G401 (cell line): ENCODE data around the gene OBSCN. TPM values are rescaled to one million over a fixed set of nuclear protein-coding genes. Genes with fewer than 3 reads are reported as not detected.

Source experiments
- DNase-seq: peaks from one replicate; pipeline ENCODE4 v3.0.0-alpha.2; 2015; ENCODE audit warnings: low spot score
- in situ Hi-C: cut with HindIII; loops from 2 replicates; pipeline ENCODE4 v1.10.0; 2016; ENCODE audit warnings: low sequenced_read_pairs, mixed read lengths
- total RNA-seq: library from RNA; depleted of rRNA; stranded (reverse); fragments of >200 nt; shearing (Covaris generic); gene quantifications from 2 replicates; pipeline ENCODE4 v1.2.3, GENCODE V29; 2014

Gene OBSCN
- total RNA-seq, 1 experiment from 2014 or later, result 7.3 TPM

DNA sequence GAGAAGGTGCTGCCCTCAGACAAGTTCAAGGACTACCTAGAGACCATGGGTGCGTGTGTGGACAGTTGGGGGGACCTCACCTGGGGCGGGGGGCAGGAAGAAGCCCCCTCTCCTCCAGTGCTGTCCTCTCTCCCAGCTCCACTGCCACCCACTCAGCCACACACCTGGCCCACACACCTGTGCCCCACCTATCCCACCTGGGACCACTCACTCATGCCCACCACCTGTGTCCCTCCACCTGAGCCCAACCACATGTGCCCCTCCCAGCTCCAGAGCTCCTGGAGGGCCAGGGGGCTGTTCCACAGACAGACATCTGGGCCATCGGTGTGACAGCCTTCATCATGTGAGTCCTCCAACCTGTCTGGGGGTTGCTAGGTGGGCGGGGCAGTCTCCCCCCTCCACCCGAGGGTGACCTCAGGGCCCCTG, 169.8 kb downstream of the OBSCN start:
- DNase-seq, result no peak
- in situ Hi-C loops, result no loop called here

DNA sequence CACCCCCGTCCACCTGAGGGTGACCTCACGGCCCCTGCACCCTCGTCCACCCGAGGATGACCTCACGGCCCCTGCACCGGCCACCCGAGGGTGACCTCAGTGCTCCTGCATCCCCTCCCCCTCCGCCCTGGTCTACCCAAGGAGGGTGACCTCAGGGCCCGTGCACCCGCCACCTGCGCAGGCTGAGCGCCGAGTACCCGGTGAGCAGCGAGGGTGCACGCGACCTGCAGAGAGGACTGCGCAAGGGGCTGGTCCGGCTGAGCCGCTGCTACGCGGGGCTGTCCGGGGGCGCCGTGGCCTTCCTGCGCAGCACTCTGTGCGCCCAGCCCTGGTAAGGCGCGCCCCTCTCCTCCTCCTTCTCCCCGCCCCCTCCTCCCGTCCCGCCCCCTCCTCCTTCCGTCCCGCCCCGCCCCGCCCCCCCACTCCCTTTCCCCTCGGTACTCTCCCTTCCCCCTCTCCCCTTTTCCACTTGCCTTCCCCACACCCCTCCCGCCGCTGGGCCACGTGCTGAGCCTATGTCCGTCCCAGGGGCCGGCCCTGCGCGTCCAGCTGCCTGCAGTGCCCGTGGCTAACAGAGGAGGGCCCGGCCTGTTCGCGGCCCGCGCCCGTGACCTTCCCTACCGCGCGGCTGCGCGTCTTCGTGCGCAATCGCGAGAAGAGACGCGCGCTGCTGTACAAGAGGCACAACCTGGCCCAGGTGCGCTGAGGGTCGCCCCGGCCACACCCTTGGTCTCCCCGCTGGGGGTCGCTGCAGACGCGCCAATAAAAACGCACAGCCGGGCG, 170.4 kb downstream of the OBSCN start:
- DNase-seq, result peak; percentile 61
- in situ Hi-C loops, result no loop called here

DNA sequence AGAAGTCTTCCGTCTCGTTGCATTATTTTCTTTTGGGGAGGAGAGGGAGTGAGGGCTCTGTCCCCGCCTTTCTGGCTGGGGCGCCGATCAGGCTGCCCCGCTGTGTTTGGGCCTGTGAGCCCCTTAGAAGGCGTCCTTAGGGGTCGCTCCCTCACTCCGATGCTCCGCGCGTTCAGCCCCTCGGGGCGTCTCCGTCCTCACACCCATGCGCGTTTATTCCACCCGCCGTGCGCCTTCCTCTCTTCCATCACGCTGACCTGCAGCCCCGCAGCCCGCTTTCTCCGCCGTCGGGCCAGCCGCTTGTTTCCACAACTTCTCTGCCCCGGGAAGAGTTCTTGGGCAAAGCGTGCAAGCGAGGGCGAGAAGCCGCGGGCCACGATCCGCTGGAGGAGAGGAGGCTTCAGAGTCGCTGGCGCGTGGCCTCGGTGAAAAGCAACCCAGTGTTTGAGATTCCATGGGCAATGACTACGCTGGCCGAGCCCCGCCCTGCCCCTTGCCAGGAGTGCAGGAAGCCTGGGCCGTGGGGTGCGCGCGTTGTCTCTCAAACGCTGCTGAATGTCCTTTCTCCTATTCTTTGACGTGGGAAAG, 171.1 kb downstream of the OBSCN start:
- in situ Hi-C loops, result no loop called here

DNA sequence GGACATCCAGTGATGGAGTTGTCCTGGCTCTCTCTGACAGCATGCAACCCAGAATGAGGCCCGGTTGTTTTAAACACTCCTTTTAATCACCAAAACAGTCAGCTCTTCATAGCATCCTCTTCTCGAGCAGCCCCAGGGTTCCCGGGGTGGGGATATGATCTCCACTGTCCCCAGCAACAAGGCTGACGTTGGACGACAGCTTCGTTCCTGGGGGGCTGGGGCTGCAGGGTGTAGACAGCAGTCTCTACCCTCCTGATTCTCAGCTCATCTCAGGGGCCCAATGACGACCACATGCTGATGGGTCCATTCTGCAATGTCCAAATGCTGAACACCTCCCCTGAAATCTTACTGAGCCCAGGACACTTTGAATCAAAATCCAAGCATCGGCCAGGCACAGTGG, 171.8 kb downstream of the OBSCN start:
- DNase-seq, result no peak
- in situ Hi-C loops, result no loop called here

More for the DNA sequence above, 171.1 kb downstream of the OBSCN start:
- DNase-seq, result peak; percentile 42

DNA sequence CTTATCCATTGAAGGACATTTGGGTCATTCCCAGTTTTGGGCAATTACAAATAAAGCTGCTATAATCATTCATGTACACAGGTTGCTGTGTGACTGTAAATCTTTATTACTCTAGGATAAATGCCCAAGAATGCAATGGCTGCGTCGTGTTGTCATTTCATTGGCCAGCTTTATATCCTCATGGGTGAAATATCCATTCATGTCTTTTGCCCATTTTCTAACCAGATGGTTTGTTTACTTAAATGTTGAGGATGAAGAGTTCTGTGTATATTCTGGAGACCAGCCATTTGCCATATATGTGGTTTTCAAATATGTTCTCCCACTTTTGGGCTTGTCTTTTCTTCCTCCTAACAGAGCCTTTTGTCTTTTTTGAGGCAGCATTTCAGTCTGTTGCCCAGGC, 173.5 kb downstream of the OBSCN start:
- DNase-seq, result no peak
- in situ Hi-C loops, result no loop called here

DNA sequence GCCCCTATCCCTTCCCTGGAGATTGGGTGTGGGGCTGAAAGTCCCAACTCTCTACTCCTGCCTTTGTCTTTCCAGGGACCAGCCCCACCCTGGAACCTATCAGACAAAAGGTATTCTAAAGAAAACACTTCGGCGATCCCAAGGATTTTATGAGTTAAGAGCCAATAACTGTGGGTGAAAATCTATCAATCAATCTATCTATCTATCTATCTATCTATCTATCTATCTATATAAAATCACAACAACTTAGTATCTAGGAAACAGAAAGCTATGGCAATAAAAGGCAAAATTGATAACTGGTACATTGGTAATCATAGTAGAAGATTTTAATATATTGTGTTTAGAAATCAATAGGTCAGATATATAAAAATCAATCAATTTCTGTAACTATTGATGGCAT, 175.9 kb downstream of the OBSCN start:
- in situ Hi-C loops, result no loop called here
- no peak for DNase-seq

DNA sequence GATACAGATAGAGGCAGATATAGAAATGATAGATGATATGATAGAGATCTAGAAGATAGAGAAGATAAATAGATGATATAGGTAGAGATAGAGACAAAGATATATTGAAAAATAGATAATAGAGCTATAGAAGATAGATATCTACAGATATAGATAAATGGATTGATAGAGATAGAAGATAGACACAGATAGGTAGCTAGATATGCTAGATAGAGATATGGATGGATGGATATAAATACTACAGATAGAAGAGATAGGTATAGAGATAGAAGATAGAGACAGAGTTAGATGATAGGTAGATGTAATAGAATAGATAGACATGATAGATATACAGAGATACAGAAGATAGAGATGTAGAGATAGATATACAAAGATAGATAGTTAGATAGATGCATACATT, 177.4 kb downstream of the OBSCN start:
- no peak for DNase-seq
- in situ Hi-C loops, result no loop called here

DNA sequence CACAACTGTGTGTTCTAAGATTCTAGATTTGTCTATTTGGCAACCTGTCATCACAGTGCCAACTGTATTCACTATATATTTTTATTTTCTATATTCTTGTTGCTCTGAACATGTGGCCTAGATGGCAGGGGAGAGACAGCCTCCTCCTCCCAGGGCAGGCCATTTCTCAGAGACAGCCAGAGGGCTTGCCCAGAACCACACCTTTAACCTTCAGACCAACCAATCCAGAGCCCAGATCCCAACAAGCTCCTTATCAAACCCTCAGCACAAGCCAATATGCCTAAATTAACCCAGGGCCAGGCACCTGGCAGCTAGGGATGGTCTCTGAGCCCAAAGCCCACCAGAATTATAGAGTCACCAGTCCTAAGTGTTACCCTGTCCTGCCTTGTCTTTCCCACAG, 179.5 kb downstream of the OBSCN start:
- DNase-seq, result no peak
- in situ Hi-C loops, result no loop called here

DNA sequence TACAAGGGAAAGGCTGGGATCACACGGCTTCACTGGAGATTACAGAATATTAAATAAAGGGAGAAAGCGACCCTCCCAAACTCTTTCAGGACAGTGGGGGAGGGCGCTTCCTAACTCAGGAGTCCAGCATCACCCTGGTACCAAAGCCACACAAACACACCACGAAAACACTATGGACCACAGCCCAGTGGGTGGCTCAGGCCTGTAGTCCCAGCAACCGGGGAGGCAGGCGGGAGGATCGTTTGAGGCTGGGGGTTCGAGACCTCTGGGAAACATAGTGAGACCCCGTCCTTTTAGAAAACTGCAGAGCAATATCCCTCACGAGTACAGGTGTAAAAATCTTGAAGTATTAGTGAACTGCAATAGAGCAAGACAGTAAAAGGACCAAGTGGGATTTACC, 182.8 kb downstream of the OBSCN start:
- DNase-seq, result no peak
- in situ Hi-C loops, result no loop called here

DNA sequence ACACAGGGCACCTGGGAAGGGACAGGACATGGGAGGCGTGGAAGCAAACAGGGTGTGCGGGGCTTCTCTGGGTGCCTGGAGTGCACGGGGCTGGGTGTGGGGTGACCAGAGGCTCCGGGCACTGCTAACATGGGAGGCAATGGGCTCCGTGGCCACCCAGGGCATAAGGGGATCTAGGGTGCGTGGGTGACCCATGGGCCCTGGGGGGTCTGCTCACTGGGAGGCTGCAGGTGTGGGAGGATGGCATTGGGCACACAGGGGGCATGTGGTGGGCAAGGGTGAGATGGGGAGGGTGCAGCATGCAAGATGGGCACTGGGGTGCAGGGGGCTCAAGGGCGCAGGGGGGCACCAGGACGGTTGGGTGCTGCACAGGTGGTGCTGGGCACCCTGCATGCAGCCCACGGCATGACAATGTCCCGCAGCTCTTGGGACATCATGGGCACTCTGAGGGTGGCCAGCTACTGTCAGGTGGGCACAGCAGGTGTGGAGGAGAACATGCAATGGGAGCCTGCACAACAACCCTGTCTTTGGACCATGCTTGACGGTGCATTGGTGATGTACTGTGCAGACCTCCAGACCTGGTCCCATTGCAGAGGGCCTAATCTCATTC, 183.7 kb downstream of the OBSCN start:
- no peak for DNase-seq
- in situ Hi-C loops, result no loop called here

DNA sequence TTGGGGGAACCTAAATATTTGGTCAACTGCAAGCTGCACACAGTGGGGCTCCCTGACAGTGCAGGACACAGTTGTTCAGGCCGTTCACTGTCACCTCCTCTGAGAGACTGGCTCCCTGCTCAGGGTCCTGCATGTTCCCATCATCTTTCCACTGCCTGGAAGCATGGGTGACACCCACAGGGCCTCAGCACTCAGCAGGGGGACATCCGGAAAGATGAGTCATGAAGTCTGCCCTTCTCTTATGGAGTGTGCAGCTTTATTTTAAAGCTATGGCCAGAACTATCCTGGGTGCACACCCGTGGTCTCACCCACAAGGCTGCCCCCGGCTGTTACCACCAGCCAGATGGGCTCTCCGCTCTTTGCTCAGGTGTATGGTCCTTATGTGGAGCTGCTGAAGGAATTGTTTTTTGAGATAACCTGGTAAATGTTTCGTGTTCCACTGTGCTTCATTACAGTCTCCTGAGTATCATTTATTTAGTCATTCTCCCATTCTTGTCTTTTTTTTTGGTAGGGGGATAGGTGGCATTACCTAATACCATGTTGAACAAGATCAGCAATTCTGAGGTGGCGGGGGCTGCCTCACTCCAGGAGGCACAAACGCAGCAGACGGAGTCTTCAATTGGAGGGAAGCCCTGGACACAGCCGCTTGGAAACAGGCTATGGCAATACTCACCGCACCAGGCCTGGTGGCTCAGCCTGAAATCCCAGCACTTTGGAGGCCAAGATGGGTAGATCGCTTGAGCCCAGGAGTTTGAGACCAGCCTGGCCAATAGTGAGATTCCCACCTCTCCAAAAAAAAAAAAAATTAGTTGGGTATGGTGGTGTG, 184.5 kb downstream of the OBSCN start:
- DNase-seq, result no peak
- in situ Hi-C loops, result no loop called here

DNA sequence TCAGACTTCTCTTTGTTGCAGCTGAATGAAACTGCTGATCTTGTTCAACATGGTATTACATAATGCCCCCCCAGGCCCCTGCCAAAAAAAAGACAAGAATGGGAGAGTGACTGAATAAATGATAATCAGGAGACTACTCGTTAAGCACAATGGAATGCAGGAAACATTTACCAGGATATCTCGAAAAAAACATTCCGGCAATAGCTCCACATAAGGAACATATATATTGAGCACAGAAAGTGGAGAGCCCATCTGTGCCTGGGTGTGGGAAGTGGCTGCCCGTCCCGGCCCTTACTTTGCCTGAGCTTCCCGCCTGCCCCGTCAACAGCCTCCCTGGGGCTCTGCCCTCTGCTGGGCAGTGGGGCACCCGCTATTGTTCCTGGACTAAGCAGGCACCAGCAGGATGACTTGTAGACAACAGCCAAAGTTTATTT, 185.4 kb downstream of the OBSCN start:
- in situ Hi-C loops, result no loop called here
- DNase-seq, result no peak

DNA sequence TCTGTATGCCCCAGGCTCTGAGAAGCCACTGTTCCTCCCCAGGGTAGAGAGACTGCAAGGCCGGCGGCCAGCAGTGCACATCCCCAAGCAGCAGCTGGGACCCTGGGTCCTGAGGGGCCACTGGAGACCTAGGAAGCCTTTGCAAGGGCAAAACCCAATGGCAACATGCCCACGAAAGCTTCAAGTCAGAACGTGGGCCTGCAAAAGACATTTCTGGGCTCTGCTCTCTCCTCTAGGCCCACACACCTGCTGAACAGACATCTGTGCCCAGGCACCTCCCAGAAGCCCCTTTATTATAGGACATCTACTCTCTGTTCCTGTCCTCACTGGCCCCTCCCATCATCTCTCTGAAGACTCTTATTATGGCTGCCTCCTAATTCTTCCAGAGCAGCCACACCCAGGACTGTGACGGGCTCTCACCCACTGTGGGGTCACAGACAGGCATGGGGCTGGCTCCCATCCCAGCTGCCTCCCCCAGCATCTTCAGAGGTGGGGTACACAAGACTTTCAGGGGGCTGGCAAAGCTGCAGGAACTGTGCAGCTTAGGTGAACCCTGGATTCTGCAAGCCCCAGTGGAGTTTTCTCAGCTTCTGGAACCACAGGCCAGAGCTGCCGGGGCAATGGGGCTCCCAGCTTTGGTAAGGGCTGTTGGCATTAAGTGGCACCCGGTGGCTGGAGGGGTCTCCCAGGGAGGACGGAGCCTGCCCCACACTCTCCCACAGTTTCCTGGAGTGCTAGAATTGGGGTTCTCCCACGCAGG, 186.1 kb downstream of the OBSCN start:
- DNase-seq, result no peak
- in situ Hi-C loops, result no loop called here

DNA sequence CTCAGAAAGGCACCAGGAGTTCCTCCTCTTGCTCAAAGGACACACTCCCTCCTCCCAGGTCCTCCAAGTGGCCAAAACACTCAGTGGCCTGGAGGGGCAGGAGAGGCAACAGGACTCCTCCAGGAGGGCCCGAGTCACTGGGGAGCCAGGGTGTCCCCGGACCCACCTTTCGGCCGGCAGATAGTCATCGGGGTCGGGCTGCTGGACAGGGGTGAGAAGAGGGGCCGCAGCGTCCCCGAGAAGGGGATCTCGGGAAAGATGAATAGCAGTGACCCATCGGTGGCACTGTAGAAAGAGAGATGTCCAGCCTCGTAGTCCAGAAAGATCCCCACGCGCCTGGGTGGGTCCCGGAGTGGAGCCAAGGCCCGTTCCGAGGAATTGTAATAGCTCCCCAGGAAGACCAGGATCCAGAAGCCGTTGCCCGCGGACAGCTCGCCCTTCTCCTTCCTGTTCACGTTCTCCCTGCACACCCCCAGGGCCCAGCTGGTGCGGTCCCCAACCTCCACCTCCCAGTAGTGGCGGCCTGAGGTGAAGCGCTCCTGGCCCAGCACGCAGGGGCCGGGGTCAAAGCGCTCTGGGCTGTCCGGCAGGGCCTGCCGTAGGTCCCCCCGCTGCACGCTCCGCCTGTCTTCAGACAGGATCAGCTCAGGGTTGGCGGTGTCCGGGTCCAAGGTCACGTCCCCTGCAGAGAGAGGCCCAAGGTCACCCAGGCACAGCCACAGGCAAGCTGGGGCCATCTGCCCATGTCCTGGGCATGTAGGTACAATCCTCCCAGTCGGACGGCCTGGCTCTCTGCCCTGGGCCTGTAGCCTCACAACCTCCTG, 186.9 kb downstream of the OBSCN start:
- in situ Hi-C loops, result no loop called here
- DNase-seq, result no peak

DNA sequence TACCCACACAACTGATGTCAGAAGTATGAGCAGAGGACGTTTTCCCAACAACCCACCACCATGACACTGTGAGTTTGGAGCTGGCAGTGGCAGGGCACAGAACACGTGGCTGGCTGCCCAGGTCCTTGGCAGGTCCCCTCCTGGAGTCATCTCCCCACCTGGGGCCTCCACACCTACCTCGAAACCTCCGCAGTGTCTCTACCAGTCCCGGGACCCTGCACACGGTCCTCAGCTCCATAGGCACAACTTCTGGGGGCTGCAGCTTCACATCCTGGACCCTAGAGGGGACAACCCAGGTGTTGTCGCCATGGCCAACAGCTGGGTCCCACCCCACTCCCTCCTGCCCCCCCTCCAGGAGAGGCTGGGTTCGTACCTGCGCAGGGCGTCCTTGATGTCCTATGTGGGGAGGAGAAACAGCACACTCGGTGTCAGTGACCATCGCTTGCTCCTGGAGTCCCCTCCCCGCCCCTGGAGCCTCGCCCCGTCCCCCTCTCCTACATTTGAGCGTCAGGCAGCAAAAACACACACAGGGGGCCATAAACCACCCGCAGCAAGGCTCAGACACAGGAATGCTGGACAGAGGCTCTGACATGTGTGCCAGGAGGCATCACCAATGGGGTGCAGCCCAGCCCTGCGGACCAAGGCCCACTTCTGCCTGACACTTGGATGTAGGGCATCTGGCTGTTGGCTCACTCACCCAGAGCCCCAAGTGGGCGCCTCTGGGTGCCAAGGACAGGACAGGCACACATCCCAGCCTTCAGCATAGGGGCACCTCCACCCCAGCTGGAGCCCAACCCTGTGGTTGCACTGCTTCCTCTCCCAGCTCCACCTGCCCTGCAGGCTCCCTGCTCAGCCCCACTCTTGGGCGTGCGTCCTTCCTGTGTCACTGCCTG, 189.2 kb downstream of the OBSCN start:
- DNase-seq, result no peak

DNA sequence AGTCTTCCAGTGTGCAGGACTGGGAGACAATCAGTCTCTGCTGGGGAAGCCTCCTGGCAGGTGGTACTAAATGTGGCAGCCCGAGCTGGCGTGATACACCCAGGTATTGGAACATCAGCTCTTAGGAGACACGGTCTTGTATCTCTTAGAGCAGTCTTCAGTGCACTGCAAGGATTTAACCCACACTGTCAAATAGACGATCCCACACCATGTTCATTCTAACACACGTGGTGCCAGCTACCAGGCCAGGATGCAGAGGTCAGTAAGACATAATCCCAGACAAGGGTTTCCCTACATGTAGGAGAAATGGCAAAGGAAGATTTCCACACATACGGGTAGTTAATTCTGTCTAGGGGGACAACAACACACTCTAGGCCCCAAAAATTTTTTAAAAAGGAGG, 190.1 kb downstream of the OBSCN start:
- no peak for DNase-seq
- in situ Hi-C loops, result no loop called here

More for the DNA sequence above, 189.2 kb downstream of the OBSCN start:
- in situ Hi-C loops, result no loop called here

DNA sequence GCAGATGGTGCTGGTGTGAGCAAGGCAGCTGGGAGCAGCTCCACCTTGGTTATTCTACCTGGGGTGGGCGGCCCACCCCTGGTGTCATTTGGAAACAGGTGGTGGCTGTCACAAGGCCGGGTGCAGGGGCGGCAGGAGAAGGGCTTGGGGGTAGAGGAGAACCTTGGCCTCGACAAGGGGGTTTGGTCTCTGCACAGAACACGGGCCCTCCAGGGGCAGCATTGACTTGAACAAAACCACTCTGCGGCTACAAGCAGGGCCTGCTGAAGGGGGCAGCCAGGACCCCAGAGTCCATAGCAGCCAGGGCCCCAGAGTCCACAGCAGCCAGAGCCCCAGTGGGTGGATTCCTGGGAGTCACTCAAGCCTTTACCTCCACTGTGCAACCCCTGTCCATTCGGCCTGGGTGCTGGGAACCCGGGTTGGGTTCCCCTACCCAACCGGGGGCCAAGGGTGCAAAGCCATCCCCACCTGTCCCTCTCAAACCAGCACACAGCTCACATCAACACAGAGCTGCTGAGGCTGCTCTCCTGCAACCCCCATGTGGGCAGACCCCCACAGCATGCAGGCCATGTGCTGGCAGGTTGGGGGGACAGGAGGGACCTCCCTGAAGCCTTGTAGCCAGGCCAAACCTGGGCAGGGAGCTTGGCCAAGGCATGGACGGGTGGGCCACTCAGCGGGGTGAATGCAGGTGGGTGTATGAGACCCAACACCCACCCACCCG, 191.1 kb downstream of the OBSCN start:
- no peak for DNase-seq
- in situ Hi-C loops, result no loop called here
